NT2/D1 (cell line): Measurements from ENCODE around the gene SH3YL1.

Experiments used
- DNase-seq: peaks from one replicate; pipeline ENCODE4 v3.0.0-alpha.2; 2011; ENCODE audit warnings: low read depth, low spot score
- H3K27me3 ChIP-seq: 2 replicates; pipeline ENCODE4 v1.6.0; 2011; ENCODE audit warnings: mild to moderate bottlenecking; ENCODE audit not compliant: insufficient read length, insufficient read depth
- H3K36me3 ChIP-seq: 2 replicates; pipeline ENCODE4 v1.6.1; 2011; ENCODE audit warnings: mild to moderate bottlenecking, low read length, mixed read lengths; ENCODE audit not compliant: insufficient read depth, insufficient read length
- H3K4me1 ChIP-seq: 2 replicates; pipeline ENCODE4 v1.5.1; 2011; ENCODE audit not compliant: insufficient read depth, insufficient read length
- H3K4me3 ChIP-seq: 2 replicates; pipeline ENCODE4 v1.5.1; 2011; ENCODE audit warnings: low read depth; ENCODE audit not compliant: insufficient read length
- H3K9ac ChIP-seq: 2 replicates; pipeline ENCODE4 v1.6.0; 2011; ENCODE audit warnings: low read depth; ENCODE audit not compliant: insufficient read length
- H3K9me3 ChIP-seq: 2 replicates; pipeline ENCODE4 v1.5.1; 2011; ENCODE audit warnings: mild to moderate bottlenecking, low read length; ENCODE audit not compliant: insufficient read depth
- SUZ12 ChIP-seq: IDR thresholded peaks from 2 replicates; pipeline ENCODE4 v1.6.1; 2011; ENCODE audit not compliant: insufficient read length, insufficient read depth; ENCODE audit errors: extremely low read depth
- YY1 ChIP-seq: IDR thresholded peaks from 2 replicates; pipeline ENCODE4 v1.6.1; 2011; ENCODE audit not compliant: insufficient read length, insufficient read depth
- ZNF274 ChIP-seq: IDR thresholded peaks from 2 replicates; pipeline ENCODE4 v1.6.1; 2011; ENCODE audit warnings: mild to moderate bottlenecking, low read depth, low read length

SH3YL1 gene

DNA sequence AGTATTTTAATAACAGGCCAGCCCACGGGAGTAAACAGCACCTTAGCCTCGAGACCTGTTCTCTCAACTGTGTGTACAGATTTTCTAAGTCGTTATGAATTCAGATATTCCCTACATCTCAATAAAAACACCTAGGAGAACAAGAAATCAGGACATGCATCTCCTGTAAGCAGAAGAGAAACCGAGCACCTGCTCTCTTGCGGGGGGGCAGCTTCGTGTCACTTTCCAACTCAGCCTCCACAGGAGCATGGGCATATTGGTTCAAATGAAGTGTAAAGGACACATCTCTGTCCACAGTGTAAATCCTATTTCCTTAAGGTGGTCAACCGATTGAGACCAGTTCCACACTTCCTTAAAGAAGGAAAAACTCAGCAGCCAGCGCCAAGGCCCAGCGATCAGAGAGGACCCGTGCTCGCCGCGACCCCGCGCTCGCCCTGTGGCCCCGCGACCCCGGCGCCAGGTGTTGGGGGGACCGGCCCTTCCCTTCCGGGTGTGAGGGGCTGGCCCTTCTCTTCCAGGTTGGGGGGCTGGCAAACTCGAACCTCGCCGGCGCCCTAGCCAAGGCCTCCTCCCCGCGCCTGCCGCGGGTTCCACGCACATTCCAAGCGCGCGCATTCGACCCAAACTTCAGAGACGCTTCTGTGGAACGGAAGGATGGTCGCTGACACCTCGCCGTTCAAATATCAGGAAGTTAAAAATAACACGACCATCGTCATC is 652 bp downstream of the SH3YL1 start:
- Histone ChIP-seq H3K36me3 (peaks cover 27% of the 10 kb centered on the region), H3K4me1 (no peaks in the 10 kb centered on the region), H3K9me3 (no peaks in the 10 kb centered on the region), H3K9ac (no peak overlapping the region), H3K4me3 (no peak overlapping the region), H3K27me3 (no peaks in the 10 kb centered on the region)
- no peak for DNase-seq
- TF ChIP-seq YY1, result no peak
- TF ChIP-seq SUZ12, result no peak
- no peak for TF ChIP-seq ZNF274

DNA sequence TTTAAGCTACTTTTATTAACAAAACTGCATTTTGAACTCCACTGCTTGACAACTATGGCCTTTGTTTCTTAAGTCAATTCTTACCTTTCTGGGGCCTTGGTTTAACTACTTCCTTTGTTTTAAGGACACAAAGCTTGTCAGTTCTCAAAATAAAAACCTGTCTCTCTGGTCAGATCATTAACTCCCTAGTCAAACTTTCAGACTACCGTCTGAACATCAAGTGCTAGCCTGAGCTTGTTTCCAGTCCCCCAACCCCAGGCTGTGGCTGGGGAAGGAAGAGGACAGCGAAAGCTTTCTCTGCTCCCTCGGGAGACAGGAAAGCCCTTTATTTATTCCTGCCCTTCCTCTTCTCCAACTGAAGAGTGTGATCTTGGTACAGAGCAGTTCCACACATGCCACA is 1.7 kb downstream of the SH3YL1 start:
- no peak for DNase-seq
- TF ChIP-seq ZNF274, result no peak
- no peak for TF ChIP-seq SUZ12
- no peak for TF ChIP-seq YY1
- no peaks in the 10 kb centered on the region for H3K27me3 ChIP-seq
- H3K4me1 ChIP-seq, result no peaks in the 10 kb centered on the region
- no peak overlapping the region for H3K4me3 ChIP-seq
- no peak overlapping the region for H3K9ac ChIP-seq
- H3K9me3 ChIP-seq, result no peaks in the 10 kb centered on the region
- H3K36me3 ChIP-seq, result peaks cover 17% of the 10 kb centered on the region

DNA sequence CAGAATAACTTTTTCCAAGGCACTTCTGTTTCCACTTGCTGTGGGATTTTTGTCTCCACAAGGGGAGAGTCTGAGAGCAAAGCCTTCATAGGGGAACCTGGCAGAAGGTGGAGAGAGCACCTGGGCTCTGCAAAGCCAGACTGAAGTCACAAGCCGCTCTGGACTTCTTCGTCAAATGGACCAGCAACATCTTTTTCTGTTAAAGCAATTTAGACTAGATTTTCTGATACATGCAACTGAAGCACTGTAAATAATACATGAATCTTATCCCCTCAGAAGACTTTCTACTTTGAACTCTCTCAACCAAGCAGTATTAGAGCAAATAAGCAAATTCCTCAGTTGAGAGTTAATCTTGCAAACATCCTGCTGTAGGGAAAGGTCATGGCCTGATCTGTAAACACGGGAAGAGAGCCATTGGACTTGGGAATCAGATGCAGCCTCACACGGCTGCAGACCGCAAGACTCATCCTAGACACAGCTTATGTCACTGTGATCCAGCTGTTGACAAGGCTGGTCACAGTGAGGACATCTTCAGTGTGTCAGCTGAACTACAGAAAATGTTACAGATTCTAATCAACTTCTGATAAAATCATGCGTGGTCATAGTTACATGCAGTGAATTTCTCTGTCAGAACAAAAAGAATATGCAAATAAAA is 3.2 kb downstream of the SH3YL1 start:
- Histone ChIP-seq H3K36me3 (peaks cover 4% of the 10 kb centered on the region), H3K4me1 (no peaks in the 10 kb centered on the region), H3K9ac (no peak overlapping the region), H3K4me3 (no peak overlapping the region), H3K9me3 (no peaks in the 10 kb centered on the region), H3K27me3 (no peaks in the 10 kb centered on the region)
- no peak for DNase-seq
- TF ChIP-seq ZNF274 (no peak), YY1 (no peak), SUZ12 (no peak)

DNA sequence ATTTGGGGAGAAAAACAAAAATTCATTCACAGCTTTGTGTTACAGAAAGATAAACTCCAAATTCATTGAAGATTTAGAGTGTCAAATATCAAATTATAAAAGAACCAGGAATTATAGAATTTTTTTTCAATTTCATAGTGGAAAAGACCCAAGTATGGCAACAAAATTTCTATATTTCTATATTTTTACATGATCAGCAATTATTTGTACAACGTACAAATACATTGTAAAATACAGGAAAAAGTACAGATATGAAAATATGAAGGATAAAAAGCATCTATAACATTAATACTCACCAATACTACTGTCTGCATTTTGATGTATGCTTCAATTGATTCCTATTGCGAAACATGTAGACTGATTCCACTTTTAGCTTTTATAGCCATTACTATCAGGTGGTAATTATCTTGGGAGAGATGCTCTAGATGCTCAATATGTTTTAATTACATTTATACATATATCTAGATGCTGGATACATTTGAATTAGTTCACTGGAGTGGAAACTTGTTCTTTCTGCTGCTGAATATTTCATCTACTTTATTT is 4.0 kb downstream of the SH3YL1 start:
- no peaks in the 10 kb centered on the region for H3K4me1 ChIP-seq
- DNase-seq, result no peak
- H3K9ac ChIP-seq, result no peak overlapping the region
- TF ChIP-seq SUZ12, result no peak
- TF ChIP-seq YY1, result no peak
- TF ChIP-seq ZNF274, result no peak
- H3K4me3 ChIP-seq, result no peak overlapping the region
- H3K9me3 ChIP-seq, result no peaks in the 10 kb centered on the region
- H3K36me3 ChIP-seq, result peaks cover 2% of the 10 kb centered on the region
- H3K27me3 ChIP-seq, result no peaks in the 10 kb centered on the region

DNA sequence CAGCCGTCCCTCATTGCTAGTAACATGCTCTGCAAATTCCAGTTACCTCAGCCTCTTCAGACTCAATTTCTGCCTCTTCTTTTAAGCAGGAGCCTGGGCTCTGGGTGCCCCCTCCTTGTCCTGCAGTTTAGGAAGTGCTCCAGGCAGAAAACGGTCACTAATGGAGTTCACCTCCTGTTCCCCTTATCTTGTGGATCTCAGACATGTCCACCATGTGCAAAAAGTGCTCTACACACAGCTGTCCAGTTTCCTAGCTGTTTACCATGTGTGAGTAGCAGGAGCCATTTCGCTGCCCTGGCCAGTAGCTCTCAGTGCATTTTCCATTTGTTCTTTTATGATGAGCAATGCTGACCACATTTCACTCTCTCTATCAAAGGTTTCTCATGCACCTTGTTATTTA is 4.9 kb downstream of the SH3YL1 start:
- no peak for TF ChIP-seq SUZ12
- no peak for TF ChIP-seq ZNF274
- TF ChIP-seq YY1, result no peak
- H3K9ac ChIP-seq, result no peak overlapping the region
- peaks cover 2% of the 10 kb centered on the region for H3K36me3 ChIP-seq
- no peaks in the 10 kb centered on the region for H3K9me3 ChIP-seq
- no peak for DNase-seq
- no peaks in the 10 kb centered on the region for H3K4me1 ChIP-seq
- no peak overlapping the region for H3K4me3 ChIP-seq
- H3K27me3 ChIP-seq, result no peaks in the 10 kb centered on the region

DNA sequence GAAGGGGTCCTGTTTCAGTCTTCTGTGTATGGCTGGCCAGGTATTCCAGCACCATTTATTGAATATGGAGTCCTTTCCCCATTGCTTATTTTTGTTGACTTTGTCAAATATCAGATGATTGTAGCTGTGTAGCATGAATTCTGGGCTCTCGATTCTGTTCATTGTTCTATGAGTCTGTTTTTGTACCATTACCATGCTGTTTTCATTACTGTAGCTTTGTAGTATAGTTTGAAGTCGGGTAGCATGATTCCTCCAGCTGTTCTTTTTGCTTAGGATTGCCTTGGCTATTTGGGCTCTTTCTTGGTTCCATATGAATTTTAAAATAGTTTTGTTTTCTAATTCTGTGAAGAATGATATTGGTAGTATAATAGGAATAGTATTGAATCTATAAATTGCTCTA is 6.0 kb downstream of the SH3YL1 start:
- no peak for DNase-seq
- Histone ChIP-seq H3K36me3 (peaks cover 2% of the 10 kb centered on the region), H3K4me1 (no peaks in the 10 kb centered on the region), H3K4me3 (no peak overlapping the region), H3K27me3 (no peaks in the 10 kb centered on the region), H3K9me3 (no peaks in the 10 kb centered on the region), H3K9ac (no peak overlapping the region)
- TF ChIP-seq YY1 (no peak), SUZ12 (no peak), ZNF274 (no peak)

DNA sequence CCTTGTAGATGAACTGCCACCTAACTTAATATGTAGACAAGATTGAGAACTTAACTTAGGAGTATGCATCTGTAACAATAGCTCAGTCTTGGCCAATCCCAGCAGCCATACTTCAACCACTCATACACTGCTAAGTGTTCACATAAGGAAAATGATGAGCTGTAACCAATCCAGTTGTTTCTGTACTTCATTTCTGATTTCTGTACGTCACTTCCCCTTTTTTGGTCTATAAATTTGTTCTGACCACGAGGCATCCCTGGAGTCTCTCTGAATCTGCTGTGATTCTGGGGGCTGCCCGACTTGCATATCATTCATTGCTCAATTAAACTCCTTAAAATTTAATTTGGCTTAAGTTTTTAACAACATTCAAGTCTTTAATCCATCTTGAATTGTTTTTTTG is 6.4 kb downstream of the SH3YL1 start:
- TF ChIP-seq YY1, result no peak
- no peak for TF ChIP-seq SUZ12
- no peak for TF ChIP-seq ZNF274

More for the DNA sequence above, 6.4 kb downstream of the SH3YL1 start:
- no peaks in the 10 kb centered on the region for H3K27me3 ChIP-seq
- no peak for DNase-seq
- peaks cover 2% of the 10 kb centered on the region for H3K36me3 ChIP-seq
- no peak overlapping the region for H3K4me3 ChIP-seq
- H3K9me3 ChIP-seq, result no peaks in the 10 kb centered on the region
- no peaks in the 10 kb centered on the region for H3K4me1 ChIP-seq
- no peak overlapping the region for H3K9ac ChIP-seq
